Activated naive CD4-positive, alpha-beta T cell treated with anti-CD3 and anti-CD28 coated beads, Interleukin-2, amount 50 U/mL, for 24 hours (primary cell): ENCODE results near the gene SLC25A29.

ENCODE experiments used
- H3K27ac Mint-ChIP-seq: one replicate; pipeline ENCODE4 v1.8.0; 2021; ENCODE audit warnings: mild to moderate bottlenecking, mixed read lengths
- H3K27me3 Mint-ChIP-seq: one replicate; pipeline ENCODE4 v1.8.0; 2021; ENCODE audit warnings: mixed read lengths
- H3K36me3 Mint-ChIP-seq: one replicate; pipeline ENCODE4 v1.8.0; 2021; ENCODE audit warnings: mixed read lengths
- H3K4me1 Mint-ChIP-seq: one replicate; pipeline ENCODE4 v1.8.0; 2021; ENCODE audit warnings: mixed read lengths
- H3K4me3 Mint-ChIP-seq: one replicate; pipeline ENCODE4 v1.8.0; 2021; ENCODE audit warnings: mild to moderate bottlenecking, mixed read lengths
- H3K9me3 Mint-ChIP-seq: one replicate; pipeline ENCODE4 v1.8.0; 2021; ENCODE audit warnings: mixed read lengths

SLC25A29 gene

DNA sequence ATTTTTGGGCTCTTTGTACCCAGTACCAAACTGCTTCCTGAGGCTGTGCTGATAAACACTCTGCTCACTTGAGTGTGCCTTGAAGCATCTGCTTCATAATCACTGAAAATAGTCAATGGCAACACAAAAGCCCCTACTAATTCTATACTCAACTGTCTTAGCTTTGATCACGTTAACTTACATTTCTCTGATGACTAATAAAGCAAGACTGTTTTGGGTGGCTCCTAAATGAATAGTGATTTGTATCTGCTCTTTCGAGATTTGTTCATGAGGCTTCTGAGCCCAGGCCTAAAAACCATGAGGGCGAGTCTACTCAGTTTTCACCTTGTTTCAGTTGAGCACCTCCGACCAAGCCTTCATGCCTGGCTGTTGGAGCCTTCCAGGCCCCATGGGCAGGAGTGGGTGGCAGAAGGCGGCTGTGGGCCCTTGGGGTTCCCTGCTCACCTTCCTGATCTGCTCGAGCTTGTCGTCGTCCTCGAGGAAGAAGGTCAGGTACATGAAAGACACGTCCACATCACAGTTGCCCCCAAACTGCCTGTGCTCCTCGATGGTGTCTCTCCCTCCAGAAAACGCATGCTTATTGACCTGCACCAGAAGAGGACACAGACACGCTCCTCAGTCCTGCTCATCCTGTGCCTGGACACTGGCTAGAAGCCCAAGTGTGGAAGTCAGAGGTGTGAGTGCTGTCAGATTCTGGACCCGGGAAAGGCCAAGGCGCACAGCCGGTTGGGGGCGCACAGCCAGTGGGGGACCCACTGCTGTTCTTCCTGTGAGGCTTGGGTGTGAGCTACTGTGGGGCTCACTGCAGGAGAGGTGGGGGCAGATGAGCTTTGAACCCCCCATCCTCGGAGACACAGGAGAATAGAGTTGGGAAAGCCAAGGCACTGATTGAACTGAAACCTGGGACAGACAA is 30.6 kb upstream of the SLC25A29 start:
- H3K36me3 Mint-ChIP-seq, result peaks cover 21% of the 10 kb centered on the region
- peak overlapping the region; percentile 65 for H3K27ac Mint-ChIP-seq

DNA sequence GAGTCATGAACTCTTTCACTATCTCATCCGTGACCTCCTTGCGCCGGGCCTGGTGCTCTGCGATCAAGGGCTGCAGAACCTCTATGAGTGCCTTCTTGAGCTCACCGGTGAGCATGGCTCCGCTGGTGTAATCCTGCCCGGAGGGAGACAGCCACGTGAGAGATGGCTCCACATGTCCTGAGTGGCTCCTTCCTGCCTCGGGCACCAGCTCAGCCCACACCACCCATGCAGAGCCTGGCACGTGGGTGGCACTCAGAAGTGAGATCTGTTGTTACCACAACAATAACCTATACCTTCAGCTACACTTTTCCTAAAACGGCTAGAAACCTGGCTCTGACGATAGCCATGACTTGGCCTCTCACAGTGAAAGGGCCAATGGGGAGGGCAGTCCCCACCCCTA is 28.7 kb upstream of the SLC25A29 start:
- Mint-ChIP-seq H3K9me3 (no peaks in the 10 kb centered on the region), H3K27me3 (no peaks in the 10 kb centered on the region), H3K4me3 (no peak overlapping the region), H3K27ac (no peak overlapping the region), H3K36me3 (peaks cover 12% of the 10 kb centered on the region), H3K4me1 (no peaks in the 10 kb centered on the region)

More for the DNA sequence above, 30.6 kb upstream of the SLC25A29 start:
- Mint-ChIP-seq H3K27me3 (no peaks in the 10 kb centered on the region), H3K4me1 (peaks cover 8% of the 10 kb centered on the region), H3K4me3 (no peak overlapping the region), H3K9me3 (no peaks in the 10 kb centered on the region)

DNA sequence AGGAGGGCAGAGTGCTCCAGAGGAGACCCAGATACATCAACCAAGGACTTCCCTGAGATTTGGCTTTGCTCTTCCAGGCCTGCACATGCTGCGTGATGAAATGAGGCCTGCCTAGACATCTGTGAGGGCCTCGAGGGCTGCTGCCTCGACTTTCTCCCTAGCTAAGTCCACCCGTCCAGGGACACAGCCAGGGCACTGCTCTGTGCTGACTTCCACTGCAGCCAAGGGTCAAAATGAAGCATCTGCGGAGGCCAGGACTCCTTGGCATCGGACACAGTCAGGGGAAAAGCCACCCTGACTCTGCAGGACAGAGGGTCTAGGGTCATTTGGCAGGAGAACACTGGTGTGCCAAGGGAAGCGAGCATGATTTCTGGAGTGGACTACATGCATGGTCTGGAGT is 27.6 kb upstream of the SLC25A29 start:
- peaks cover 11% of the 10 kb centered on the region for H3K36me3 Mint-ChIP-seq
- no peak overlapping the region for H3K4me3 Mint-ChIP-seq
- H3K4me1 Mint-ChIP-seq, result no peaks in the 10 kb centered on the region
- H3K9me3 Mint-ChIP-seq, result no peaks in the 10 kb centered on the region
- no peak overlapping the region for H3K27ac Mint-ChIP-seq
- H3K27me3 Mint-ChIP-seq, result no peaks in the 10 kb centered on the region

DNA sequence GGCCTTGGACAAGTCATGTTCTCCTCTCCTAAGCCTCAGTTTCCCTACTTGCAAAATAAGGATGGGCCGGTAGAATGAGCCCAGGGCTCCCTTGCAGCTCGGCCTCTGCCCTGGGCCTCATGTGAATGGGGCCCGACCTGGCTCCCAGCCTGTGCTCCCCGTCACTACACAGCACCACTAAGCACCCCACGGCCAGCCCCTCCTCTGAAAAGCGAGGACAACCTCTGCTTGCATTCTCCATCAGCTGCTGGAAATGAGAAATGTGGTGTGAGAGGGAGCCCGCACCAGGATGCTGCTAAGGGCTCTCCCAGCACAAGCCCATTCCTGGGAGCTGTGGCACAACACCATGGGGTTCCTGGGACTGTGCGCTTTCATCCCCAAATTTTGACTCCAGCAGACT is 27.1 kb upstream of the SLC25A29 start:
- H3K36me3 Mint-ChIP-seq, result peaks cover 11% of the 10 kb centered on the region
- H3K9me3 Mint-ChIP-seq, result no peaks in the 10 kb centered on the region
- no peaks in the 10 kb centered on the region for H3K4me1 Mint-ChIP-seq
- H3K27ac Mint-ChIP-seq, result no peak overlapping the region
- H3K27me3 Mint-ChIP-seq, result no peaks in the 10 kb centered on the region
- H3K4me3 Mint-ChIP-seq, result no peak overlapping the region

DNA sequence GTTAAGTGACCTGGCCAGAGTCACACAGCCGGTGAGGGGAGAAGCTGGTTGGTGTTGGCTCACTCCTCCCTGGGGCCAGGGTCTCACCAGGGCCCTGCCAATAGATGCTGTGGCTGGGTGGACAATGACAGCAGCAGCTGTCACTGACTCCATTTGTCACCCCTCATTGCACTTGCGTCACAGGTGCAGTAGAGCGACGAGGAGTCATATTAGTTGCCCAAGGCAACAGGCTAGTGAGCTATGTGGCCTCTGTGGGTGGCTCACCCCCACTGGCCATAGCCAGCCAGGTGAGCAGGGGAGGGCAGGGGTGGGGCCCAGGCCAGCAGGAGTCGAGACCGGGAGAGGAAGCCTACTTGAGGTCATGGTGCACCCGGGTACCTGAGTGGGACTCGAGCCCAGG is 26.6 kb upstream of the SLC25A29 start:
- Mint-ChIP-seq H3K36me3 (peaks cover 11% of the 10 kb centered on the region), H3K27ac (no peak overlapping the region), H3K9me3 (no peaks in the 10 kb centered on the region), H3K4me1 (no peaks in the 10 kb centered on the region), H3K27me3 (no peaks in the 10 kb centered on the region), H3K4me3 (no peak overlapping the region)

DNA sequence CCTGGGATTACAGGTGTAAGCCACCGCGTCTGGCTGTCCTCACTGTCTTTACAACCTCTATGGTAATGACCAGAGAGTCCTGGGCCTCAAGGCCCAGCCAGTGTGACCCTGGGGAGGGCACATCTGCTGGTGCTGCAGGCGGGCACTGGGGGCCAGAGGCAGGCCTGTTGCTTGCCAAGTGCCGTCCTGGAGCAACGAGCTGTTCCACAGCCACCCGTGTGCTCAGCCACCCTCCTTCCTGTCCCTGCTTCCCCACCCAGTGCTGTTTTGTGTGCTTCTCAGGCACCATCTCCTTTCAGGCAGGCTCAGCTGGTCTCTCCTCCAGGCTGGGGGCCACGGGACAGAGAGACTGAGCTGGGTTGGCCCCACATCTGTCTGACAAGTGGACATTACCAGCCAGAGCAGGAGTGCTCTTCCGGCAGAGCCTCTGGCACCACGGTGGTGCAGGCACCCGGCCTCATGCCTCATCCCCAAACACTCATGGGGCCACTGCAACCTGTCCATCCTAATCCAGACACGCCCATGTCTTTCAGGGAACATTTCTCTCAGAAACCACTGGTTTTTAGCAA is 25.9 kb upstream of the SLC25A29 start:
- Mint-ChIP-seq H3K4me3 (no peak overlapping the region), H3K36me3 (peaks cover 10% of the 10 kb centered on the region), H3K27ac (peak overlapping the region; percentile 35)

DNA sequence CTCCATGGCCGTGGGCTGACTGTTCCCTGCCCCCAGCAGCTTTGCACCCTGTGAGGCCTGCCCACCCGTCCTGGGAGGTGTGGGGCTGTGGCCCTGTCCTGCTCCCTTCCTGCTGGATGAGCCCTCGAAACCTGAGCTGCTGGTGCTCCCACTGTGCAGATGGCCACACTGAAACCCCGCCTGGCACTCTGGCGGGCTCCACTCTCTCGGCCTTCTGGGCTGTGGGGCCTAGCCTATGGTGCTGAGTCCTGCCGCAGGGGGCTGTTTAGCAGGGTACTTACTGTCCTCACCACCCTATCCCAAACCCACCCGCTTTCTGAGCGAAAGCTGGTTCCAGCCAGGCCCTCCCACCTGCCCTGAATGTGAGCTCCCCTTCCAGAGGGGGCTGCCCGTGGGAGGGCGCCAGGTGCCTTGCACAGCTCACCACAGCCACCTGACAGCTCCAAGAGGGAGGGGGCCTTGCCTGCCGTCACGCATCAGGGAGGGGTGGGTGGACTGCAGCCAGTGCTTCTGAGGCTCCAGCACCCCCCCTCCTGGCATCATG is 24.2 kb upstream of the SLC25A29 start:
- no peak overlapping the region for H3K4me3 Mint-ChIP-seq
- no peaks in the 10 kb centered on the region for H3K4me1 Mint-ChIP-seq

More for the DNA sequence above, 25.9 kb upstream of the SLC25A29 start:
- H3K4me1 Mint-ChIP-seq, result no peaks in the 10 kb centered on the region
- no peaks in the 10 kb centered on the region for H3K9me3 Mint-ChIP-seq
- H3K27me3 Mint-ChIP-seq, result no peaks in the 10 kb centered on the region

DNA sequence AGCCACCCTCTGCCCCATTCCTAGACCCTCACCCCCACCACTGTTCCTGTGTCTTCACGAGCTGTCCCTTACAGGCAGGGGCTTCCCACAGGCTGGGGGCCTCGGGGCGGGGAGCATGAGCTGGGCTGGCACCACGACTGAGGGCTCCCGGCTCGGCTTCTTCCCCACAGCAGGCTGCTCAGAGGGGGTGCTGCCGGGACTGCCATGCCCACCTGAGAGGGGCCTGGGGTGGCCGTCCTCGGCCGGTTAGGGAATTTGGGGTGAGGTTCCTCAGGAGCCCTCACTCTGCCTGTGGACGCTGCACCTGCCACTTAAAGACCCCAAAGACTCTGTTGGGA is 23.7 kb upstream of the SLC25A29 start:
- no peak overlapping the region for H3K27ac Mint-ChIP-seq
- H3K4me3 Mint-ChIP-seq, result no peak overlapping the region
- no peaks in the 10 kb centered on the region for H3K4me1 Mint-ChIP-seq
- H3K27me3 Mint-ChIP-seq, result no peaks in the 10 kb centered on the region
- no peaks in the 10 kb centered on the region for H3K9me3 Mint-ChIP-seq
- H3K36me3 Mint-ChIP-seq, result no peaks in the 10 kb centered on the region

More for the DNA sequence above, 24.2 kb upstream of the SLC25A29 start:
- Mint-ChIP-seq H3K27ac (no peak overlapping the region), H3K27me3 (no peaks in the 10 kb centered on the region), H3K9me3 (no peaks in the 10 kb centered on the region), H3K36me3 (no peaks in the 10 kb centered on the region)

DNA sequence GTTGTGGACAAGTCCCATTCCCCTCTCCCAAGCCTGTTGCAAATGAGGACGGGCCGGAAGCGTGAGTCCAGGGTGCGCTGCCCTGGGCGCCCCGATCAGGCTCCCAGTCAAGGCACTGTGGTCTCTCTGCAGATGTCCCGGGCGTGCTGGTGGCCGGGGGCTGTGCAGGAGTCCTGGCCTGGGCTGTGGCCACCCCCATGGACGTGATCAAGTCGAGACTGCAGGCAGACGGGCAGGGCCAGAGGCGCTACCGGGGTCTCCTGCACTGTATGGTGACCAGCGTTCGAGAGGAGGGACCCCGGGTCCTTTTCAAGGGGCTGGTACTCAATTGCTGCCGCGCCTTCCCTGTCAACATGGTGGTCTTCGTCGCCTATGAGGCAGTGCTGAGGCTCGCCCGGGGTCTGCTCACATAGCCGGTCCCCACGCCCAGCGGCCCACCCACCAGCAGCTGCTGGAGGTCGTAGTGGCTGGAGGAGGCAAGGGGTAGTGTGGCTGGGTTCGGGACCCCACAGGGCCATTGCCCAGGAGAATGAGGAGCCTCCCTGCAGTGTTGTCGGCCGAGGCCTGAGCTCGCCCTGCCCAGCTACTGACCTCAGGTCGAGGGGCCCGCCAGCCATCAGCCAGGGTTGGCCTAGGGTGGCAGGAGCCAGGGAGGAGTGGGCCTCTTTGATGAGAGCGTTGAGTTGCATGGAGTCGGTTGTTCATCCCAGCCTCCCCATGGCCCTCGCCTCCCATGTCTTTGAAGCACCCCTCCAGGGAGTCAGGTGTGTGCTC is 23.2 kb upstream of the SLC25A29 start:
- H3K4me3 Mint-ChIP-seq, result no peak overlapping the region
- H3K4me1 Mint-ChIP-seq, result no peaks in the 10 kb centered on the region
- H3K27ac Mint-ChIP-seq, result peak overlapping the region; percentile 59
- H3K36me3 Mint-ChIP-seq, result no peaks in the 10 kb centered on the region
- no peaks in the 10 kb centered on the region for H3K27me3 Mint-ChIP-seq
- H3K9me3 Mint-ChIP-seq, result no peaks in the 10 kb centered on the region

DNA sequence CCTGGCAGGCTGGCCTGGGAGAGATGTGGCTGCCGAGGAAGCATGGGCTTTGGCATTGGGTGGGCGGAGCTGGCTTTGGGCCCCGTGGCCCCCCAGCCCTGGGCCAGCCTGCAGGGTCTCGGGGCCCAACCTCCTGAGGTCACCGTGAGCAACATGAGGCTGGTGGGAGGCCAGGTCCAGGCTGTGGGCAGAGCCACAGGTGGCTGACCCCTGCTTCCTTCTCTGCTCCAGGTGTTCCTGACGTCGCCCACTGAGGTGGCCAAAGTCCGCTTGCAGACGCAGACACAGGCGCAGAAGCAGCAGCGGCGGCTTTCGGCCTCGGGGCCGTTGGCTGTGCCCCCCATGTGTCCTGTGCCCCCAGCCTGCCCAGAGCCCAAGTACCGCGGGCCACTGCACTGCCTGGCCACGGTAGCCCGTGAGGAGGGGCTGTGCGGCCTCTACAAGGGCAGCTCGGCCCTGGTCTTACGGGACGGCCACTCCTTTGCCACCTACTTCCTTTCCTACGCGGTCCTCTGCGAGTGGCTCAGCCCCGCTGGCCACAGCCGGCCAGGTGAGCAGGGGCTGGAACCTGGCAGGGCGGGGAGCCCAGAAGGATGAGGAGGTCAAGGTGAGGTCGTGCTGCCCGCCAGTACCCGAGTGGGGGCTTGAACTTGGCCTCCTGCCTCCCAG is 22.4 kb upstream of the SLC25A29 start:
- Mint-ChIP-seq H3K27me3 (no peaks in the 10 kb centered on the region), H3K4me1 (no peaks in the 10 kb centered on the region), H3K4me3 (no peak overlapping the region), H3K27ac (no peak overlapping the region), H3K36me3 (no peaks in the 10 kb centered on the region), H3K9me3 (no peaks in the 10 kb centered on the region)

DNA sequence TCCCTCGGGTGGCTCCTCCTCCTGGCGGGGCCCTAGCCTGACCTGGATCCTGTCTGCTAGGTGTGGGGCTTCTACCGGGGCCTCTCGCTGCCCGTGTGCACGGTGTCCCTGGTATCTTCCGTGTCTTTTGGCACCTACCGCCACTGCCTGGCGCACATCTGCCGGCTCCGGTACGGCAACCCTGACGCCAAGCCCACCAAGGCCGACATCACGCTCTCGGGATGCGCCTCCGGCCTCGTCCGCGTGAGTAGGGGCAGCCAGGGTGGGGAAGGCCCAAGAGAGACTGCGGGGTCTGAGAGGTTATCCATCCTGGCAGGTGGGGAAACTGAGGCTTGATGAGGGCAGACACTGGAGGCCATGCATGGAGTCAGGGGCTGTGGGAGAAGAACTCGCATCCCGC is 20.9 kb upstream of the SLC25A29 start:
- H3K27me3 Mint-ChIP-seq, result no peaks in the 10 kb centered on the region

DNA sequence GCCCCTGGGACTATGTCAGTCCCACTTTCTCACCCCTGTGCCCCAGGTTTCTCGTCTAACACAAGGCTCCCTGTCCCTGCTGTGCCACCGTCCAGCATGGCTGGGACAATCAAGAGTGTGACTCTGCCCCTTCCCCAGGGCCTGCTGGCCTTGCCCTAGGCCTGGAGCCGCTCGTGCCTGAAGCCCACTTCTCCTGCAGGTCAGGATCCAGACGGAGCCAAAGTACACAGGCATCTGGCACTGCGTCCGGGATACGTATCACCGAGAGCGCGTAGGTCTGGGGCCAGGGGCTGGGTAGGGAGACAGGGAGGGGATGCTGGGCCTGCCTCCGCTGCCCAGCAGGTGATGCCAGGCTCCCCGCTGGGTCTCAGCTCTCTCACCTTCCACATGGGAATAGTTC is 19.7 kb upstream of the SLC25A29 start:
- no peaks in the 10 kb centered on the region for H3K4me1 Mint-ChIP-seq
- H3K4me3 Mint-ChIP-seq, result no peak overlapping the region
- no peaks in the 10 kb centered on the region for H3K27me3 Mint-ChIP-seq
- no peaks in the 10 kb centered on the region for H3K36me3 Mint-ChIP-seq
- no peak overlapping the region for H3K27ac Mint-ChIP-seq
- H3K9me3 Mint-ChIP-seq, result no peaks in the 10 kb centered on the region

More for the DNA sequence above, 20.9 kb upstream of the SLC25A29 start:
- no peaks in the 10 kb centered on the region for H3K36me3 Mint-ChIP-seq
- no peaks in the 10 kb centered on the region for H3K4me1 Mint-ChIP-seq
- no peak overlapping the region for H3K4me3 Mint-ChIP-seq
- no peaks in the 10 kb centered on the region for H3K9me3 Mint-ChIP-seq
- H3K27ac Mint-ChIP-seq, result no peak overlapping the region

DNA sequence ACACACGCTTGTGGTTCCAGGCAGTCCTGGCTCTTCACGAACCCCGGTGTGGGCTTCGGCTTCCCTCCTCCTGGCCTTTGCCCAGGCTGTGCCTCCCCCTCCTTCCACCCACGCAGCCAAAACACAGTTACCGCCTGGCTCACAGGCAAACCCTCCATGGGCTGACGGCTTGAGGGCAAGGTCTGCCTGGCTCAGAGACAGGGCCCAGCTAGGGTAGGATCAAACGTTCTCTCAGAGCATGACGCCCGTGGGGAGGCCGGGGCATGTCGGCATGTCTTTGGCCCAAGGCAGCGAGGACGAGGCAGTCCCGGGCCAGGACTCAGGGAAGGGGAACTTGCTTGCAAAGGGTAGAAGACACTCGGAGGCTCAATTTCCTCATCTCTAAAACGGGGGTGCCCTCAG is 19.0 kb upstream of the SLC25A29 start:
- Mint-ChIP-seq H3K27me3 (no peaks in the 10 kb centered on the region), H3K9me3 (no peaks in the 10 kb centered on the region), H3K4me3 (no peak overlapping the region)

DNA sequence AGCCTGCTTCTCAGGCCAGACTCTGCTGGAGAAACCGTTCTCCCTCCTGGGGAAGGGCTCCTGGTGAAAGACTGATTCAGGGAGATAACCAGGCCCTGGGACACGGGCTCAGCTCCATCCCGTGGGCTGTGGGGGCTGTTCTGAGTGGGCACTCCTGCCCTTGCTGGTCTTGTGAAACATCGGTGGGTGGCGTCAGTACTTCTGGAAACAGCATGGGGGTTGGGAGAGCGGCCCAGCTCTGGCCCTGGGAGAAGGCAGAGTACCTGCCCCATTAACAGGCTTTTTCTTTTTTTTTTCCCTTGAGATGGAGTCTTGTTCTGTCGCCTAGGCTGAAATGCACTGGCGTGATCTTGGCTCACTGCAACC is 17.7 kb upstream of the SLC25A29 start:
- no peaks in the 10 kb centered on the region for H3K9me3 Mint-ChIP-seq
- H3K36me3 Mint-ChIP-seq, result no peaks in the 10 kb centered on the region
- no peaks in the 10 kb centered on the region for H3K4me1 Mint-ChIP-seq
- no peaks in the 10 kb centered on the region for H3K27me3 Mint-ChIP-seq
- no peak overlapping the region for H3K4me3 Mint-ChIP-seq
- no peak overlapping the region for H3K27ac Mint-ChIP-seq

More for the DNA sequence above, 19.0 kb upstream of the SLC25A29 start:
- no peak overlapping the region for H3K27ac Mint-ChIP-seq
- H3K36me3 Mint-ChIP-seq, result no peaks in the 10 kb centered on the region
- no peaks in the 10 kb centered on the region for H3K4me1 Mint-ChIP-seq

DNA sequence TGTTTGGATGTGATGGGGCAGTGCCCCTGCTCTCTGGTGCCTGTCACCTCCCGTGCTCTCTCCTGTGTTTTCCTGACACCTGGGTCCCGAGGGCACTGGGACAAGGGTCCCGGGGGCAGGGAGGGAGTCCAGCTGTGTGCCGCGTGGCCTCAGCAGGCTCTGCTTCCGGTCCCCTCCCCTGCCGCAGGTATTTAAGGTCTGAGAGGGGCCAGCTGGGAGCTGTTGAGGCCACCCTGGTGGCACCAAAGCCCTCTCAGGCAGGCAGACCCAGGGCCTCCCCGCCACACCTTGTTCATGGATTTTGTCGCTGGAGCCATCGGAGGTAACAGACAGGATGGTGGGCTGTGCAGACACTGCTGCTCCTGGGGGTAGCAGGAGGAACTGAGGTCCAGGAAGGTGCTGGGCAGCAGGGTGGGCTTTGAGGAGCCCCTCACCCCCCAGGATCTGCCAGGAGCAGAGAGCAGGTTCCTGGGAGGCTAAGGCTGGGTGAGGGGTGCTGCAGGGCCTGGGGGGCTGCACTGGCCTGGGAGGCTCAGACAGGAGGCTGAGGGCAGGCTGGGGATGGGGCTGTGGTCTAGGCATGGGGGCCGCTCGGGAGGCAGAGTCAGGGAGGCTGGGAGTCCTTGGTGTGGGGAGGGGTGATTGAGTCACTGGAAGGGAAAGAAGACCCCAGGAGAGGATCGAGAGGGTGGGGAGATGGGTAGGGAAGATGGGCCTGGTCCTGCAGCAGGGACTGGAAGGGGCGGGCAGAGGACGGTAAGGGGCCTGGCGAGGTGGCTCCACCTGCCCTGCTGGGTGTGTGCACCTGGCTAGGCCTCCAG is 17.1 kb upstream of the SLC25A29 start, which contains the start of gene SLC25A47:
SLC25A47 (plus strand) TSS at position 219 of the 821 bp plus-strand sequence; CDS start at position 295, 76 bp downstream.
- Mint-ChIP-seq H3K36me3 (no peaks in the 10 kb centered on the region), H3K27me3 (no peaks in the 10 kb centered on the region), H3K4me1 (no peaks in the 10 kb centered on the region), H3K4me3 (no peak within 1 kb of the TSS), H3K9me3 (no peaks in the 10 kb centered on the region), H3K27ac (peak within 1 kb of the TSS; percentile 55)
